ENCODE results near the gene ALDOB.
"Not testable (repeated sequence)": the region's sequence is repeated elsewhere in the genome, so short reads cannot be mapped to it uniquely, and the experiment has no call there.

The ALDOB gene

DNA sequence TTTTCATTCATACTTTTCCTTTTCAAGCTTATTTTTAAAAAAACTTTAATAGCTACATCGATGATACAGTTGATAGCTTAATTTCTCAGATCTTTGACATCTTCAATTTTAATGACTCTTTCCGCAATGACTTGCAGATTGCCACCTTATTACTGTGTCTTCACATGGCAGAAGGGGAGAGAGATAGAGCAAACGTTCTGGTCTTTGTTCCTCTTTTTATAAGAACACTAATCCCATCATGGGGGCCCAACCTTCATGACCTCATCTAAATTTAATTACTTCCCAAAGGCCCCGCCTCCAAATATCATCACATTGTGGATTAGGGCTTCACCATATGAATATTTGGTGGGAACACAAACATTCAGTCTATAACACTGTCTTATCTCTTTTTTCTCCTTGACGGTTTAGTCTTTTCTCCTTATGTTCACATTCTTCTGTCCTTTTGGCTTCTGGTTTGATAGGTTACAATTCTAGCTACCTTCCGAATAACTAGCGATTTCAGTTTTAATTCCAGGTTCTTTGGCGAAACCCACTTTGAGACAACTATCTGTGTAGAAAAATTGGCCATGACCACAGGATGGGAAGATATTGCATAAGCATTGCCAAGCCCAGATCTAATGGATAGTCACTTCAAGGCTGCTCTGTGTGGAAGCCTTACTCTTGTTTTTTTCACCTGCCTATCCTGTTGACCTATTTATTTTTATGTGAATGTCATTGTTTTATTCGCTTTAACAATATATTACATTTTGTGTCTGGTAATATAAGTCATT lies 31.9 kb downstream of the ALDOB start:
- H3K4me1 ChIP-seq, result no peaks in the 10 kb centered on the region; the same call in 1 of the 2 replicates
- H3K27me3 ChIP-seq (ENCODE audit: low read depth), result no peaks in the 10 kb centered on the region
- H3K9me3 ChIP-seq, result peaks cover 12% of the 10 kb centered on the region
- peaks cover 76% of the 10 kb centered on the region for H3K36me3 ChIP-seq (replicated peaks)
- in situ Hi-C loops (cut with MboI; ENCODE audit: low sequenced_read_pairs), result no loop called here
- H3K4me3 ChIP-seq, result no peak overlapping the region
- DNase-seq (ENCODE audit: low spot score in 2 of 2), result no peak

- H3K36me3 ChIP-seq (replicated peaks), result peaks cover 62% of the 10 kb centered on the region
- no peak for DNase-seq (ENCODE audit: low spot score in 2 of 2)
Measured at GRCh38 chr9:101400120-101400519, 35.5 kb downstream of the ALDOB start.

DNA sequence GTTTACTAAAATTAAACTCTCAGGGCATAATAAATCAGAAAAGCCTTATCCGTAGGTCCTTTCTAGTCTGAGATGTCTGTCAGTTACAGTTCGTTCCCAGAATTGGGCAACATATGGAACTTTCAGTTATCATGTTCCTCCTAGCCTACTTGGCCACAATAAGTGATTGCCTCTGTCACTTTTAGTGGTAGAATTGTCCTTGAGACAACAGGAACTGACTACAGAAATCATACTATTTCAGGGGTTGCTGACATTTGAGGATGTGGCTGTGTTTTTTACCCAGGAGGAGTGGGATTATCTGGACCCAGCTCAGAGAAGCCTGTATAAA lies 36.0 kb downstream of the ALDOB start:
- no peak for DNase-seq (ENCODE audit: low spot score in 2 of 2)
- peaks cover 57% of the 10 kb centered on the region for H3K36me3 ChIP-seq (replicated peaks)
- H3K9me3 ChIP-seq, result no peaks in the 10 kb centered on the region
- H3K4me1 ChIP-seq, result peaks cover 5% of the 10 kb centered on the region; the same call in 1 of the 2 replicates
- peak overlapping the region; percentile 63 for H3K4me3 ChIP-seq
- H3K27me3 ChIP-seq (ENCODE audit: low read depth), result no peaks in the 10 kb centered on the region
- in situ Hi-C loops (cut with MboI; ENCODE audit: low sequenced_read_pairs), result no loop called here

More at GRCh38 chr9:101400120-101400519, 35.5 kb downstream of the ALDOB start:
- Histone ChIP-seq H3K9me3 (no peaks in the 10 kb centered on the region), H3K4me3 (peak overlapping the region; percentile 63), H3K27me3 (ENCODE audit: low read depth) (no peaks in the 10 kb centered on the region), H3K4me1 (peaks cover 5% of the 10 kb centered on the region; the same call in 1 of the 2 replicates)
- in situ Hi-C loops (cut with MboI; ENCODE audit: low sequenced_read_pairs), result no loop called here

- H3K27me3 ChIP-seq (ENCODE audit: low read depth), result no peaks in the 10 kb centered on the region
- H3K4me3 ChIP-seq, result peak overlapping the region; percentile 63
- peak in 1 of 2 experiments; percentile 24 for DNase-seq (ENCODE audit: low spot score in 2 of 2)
- 0 out of 2 replicates have a peak, but pooled peaks cover 2% of the 10 kb centered on the region for H3K9me3 ChIP-seq
- H3K36me3 ChIP-seq (replicated peaks), result peaks cover 52% of the 10 kb centered on the region
- H3K4me1 ChIP-seq, result peaks cover 5% of the 10 kb centered on the region; the same call in 1 of the 2 replicates
- in situ Hi-C loops (cut with MboI; ENCODE audit: low sequenced_read_pairs), result no loop called here
Measured at GRCh38 chr9:101398930-101399642, 36.5 kb downstream of the ALDOB start.

GRCh38 chr9:101398068-101398929 lies 37.3 kb downstream of the ALDOB start, which contains the start of the genes MRPL50 and ZNF189:
MRPL50 (minus strand) TSS chr9:101398618; CDS start chr9:101398592, 26 bp downstream.
ZNF189 (plus strand) TSS chr9:101398851; CDS start chr9:101399157, 306 bp downstream.
- in situ Hi-C loops (cut with MboI; ENCODE audit: low sequenced_read_pairs), result no loop called here

DNA sequence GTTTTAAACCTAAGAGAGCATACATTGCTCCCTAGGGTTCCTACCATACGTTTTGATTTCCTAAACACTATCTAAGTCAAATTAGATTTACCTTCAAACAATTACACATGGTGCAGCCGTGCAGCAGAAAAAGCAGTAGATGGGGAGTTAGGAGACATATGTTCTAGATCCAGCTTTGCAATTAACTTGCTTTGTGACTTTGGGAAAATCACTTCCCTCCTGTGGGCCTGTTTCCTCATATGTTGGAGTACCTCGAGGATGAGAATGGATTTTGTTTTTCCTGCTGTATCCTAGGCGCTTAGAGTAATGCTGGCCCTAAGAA lies 37.9 kb downstream of the ALDOB start:
- no peaks in the 10 kb centered on the region for H3K27me3 ChIP-seq (ENCODE audit: low read depth)
- peaks cover 5% of the 10 kb centered on the region; the same call in 1 of the 2 replicates for H3K4me1 ChIP-seq
- H3K4me3 ChIP-seq, result peak overlapping the region; percentile 63
- H3K36me3 ChIP-seq (replicated peaks), result peaks cover 40% of the 10 kb centered on the region
- no peak for DNase-seq (ENCODE audit: low spot score in 2 of 2)
- H3K9me3 ChIP-seq, result 0 out of 2 replicates have a peak, but pooled peaks cover 6% of the 10 kb centered on the region
- in situ Hi-C loops (cut with MboI; ENCODE audit: low sequenced_read_pairs), result no loop called here

More at GRCh38 chr9:101398068-101398929, 37.3 kb downstream of the ALDOB start, which contains the start of the genes MRPL50 and ZNF189:
- Histone ChIP-seq H3K27me3 (ENCODE audit: low read depth) (no peaks in the 10 kb centered on the region), H3K36me3 (replicated peaks) (peaks cover 44% of the 10 kb centered on the region), H3K4me3 (peak within 1 kb of the TSS; percentile 63), H3K4me1 (peaks cover 5% of the 10 kb centered on the region; the same call in 1 of the 2 replicates), H3K9me3 (0 out of 2 replicates have a peak, but pooled peaks cover 4% of the 10 kb centered on the region)
- peak; percentile 96 to 97 for DNase-seq (ENCODE audit: low spot score in 2 of 2)

DNA sequence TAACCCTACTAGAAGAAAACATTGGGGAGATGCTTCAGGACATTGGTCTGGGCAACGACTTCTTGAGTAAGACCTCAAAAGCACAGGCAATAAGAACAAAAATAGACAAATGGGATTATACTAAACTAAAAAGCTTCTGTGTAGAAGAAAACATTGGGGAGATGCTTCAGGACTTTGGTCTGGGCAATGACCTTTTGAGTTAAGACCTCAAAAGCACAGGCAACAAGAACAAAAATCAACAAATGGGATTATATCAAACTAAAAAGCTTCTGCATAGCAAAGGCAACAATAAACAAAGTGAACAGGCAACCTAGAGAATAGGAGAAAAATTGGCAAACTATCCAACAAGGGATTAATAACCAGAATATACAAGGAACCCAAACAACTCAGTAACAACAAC lies 40.9 kb downstream of the ALDOB start:
- H3K27me3 ChIP-seq (ENCODE audit: low read depth), result no peaks in the 10 kb centered on the region
- DNase-seq (ENCODE audit: low spot score in 2 of 2), result no peak
- 0 out of 2 replicates have a peak, but pooled peaks cover 5% of the 10 kb centered on the region for H3K4me1 ChIP-seq
- in situ Hi-C loops (cut with MboI; ENCODE audit: low sequenced_read_pairs), result no loop called here
- no peak overlapping the region for H3K4me3 ChIP-seq
- peaks cover 27% of the 10 kb centered on the region for H3K36me3 ChIP-seq (replicated peaks)
- 0 out of 2 replicates have a peak, but pooled peaks cover 6% of the 10 kb centered on the region for H3K9me3 ChIP-seq

DNA sequence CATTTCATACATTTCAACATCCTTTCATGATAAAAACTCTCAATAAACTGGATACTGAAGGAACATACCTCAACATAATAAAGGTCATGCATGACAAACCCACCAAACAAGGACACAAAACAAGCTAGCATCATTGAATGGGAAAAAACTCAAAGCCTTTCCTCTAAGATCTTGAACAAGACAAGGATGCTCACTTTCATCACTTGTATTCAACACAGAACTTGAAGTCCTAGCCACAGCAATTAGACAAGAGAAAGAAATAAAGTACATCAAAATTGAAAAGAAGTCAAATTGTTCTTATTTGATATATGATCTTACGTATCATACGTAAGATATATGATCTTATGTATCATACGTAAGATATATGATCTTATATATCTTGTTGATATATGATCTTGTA lies 42.4 kb downstream of the ALDOB start:
- H3K4me1 ChIP-seq, result peaks cover 5% of the 10 kb centered on the region; the same call in 1 of the 2 replicates
- no peak for DNase-seq (ENCODE audit: low spot score in 2 of 2)
- 0 out of 2 replicates have a peak, but pooled peaks cover 6% of the 10 kb centered on the region for H3K9me3 ChIP-seq
- peaks cover 34% of the 10 kb centered on the region for H3K36me3 ChIP-seq (replicated peaks)
- no peak overlapping the region for H3K4me3 ChIP-seq
- in situ Hi-C loops (cut with MboI; ENCODE audit: low sequenced_read_pairs), result no loop called here
- no peaks in the 10 kb centered on the region for H3K27me3 ChIP-seq (ENCODE audit: low read depth)

DNA sequence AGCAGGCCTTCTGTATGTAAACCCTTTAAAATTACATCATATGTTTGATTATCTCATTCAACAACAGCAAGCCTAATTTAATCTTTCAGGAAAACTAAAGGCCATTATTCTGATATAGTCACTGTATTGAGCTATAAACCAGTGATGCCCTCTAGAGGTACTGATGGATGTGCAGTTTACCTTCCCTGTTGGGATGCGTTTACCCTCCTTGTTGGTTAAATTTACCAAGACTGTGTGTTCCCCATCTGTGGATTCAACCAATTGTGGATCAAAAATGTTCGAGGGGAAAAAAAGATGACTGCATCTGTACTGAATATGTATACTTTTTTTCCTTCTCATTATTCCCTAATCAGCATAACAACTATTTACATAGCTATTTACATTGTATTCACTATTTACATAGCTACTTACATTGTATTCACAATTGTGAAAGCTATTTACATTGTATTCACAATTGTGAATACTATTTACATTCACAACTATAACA lies 47.0 kb downstream of the ALDOB start:
- DNase-seq (ENCODE audit: low spot score in 2 of 2), result no peak
- in situ Hi-C loops (cut with MboI; ENCODE audit: low sequenced_read_pairs), result no loop called here
- 0 out of 2 replicates have a peak, but pooled peaks cover 2% of the 10 kb centered on the region for H3K9me3 ChIP-seq
- H3K27me3 ChIP-seq (ENCODE audit: low read depth), result no peaks in the 10 kb centered on the region
- peaks cover 20% of the 10 kb centered on the region for H3K36me3 ChIP-seq (replicated peaks)
- H3K4me3 ChIP-seq, result no peak overlapping the region
- no peaks in the 10 kb centered on the region; the same call in none of the 2 replicates for H3K4me1 ChIP-seq

DNA sequence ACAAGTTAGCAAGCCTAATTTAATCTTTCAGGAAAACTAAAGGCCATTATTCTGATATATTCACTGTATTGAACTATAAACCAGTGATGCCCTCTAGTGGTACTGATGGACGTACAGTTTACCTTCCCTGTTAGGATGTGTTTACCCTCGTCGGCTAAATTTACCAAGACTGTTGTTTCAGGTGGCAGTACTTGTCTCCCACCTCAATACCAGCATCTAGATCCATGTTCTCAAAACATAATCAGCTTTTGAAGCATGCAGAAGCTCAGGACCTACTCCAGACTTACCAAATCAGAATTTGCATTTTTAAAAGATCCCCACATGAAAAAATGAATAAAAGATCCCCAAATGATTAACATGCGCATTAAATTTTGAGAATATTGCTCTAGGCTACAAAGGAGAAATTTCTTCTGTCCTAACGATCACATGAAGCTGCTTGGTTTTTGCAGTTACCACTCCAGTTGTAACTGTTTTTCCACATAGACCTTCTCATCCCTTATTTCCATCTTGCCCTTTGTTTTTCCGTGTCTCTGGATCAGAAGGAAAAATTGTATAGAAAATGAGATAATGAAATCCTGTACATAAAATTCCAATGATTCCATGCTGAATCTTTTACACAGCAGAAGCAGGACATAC lies 47.6 kb downstream of the ALDOB start:
- H3K36me3 ChIP-seq (replicated peaks), result peaks cover 20% of the 10 kb centered on the region
- no peaks in the 10 kb centered on the region; the same call in none of the 2 replicates for H3K4me1 ChIP-seq
- H3K4me3 ChIP-seq, result no peak overlapping the region
- in situ Hi-C loops (cut with MboI; ENCODE audit: low sequenced_read_pairs), result no loop called here
- H3K27me3 ChIP-seq (ENCODE audit: low read depth), result no peaks in the 10 kb centered on the region
- peak; percentile 37 to 40 for DNase-seq (ENCODE audit: low spot score in 2 of 2)
- H3K9me3 ChIP-seq, result 0 out of 2 replicates have a peak, but pooled peaks cover 1% of the 10 kb centered on the region

DNA sequence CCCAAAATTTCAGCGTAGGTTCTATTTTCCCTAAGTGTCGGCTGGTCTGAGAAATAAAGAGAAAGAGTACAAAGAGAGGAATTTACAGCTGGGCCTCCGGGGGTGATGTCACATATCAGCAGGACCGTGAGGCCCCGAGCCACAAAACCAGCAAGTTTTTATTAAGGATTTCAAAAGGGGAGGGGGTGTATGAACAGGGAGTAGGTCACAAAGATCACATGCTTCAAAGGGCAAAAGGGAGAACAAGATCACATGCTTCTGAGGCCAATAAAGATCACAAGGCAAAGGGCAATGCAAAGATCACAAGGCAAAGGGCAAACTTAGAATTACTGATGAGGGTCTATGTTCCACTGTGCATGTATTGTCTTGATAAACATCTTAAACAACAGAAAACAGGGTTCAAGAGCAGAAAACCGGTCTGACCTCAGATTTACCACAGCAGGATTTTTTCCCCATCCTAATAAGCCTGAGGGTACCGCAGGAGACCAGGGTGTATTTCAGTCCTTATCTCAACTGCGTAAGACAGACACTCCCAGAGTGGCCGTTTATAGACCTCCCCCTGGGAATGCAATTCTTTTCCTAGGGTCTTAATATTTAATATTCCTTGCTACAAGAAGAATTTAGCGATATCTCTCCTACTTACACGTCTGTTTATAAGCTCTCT lies 50.6 kb downstream of the ALDOB start, which contains the start of gene BAAT:
TSS of gene BAAT (minus strand) at position 134 of the 664 bp plus-strand sequence. CDS start 13,602 bp downstream, outside the sequence.
- H3K36me3 ChIP-seq (replicated peaks), result peaks cover 14% of the 10 kb centered on the region
- H3K27me3 ChIP-seq (ENCODE audit: low read depth); H3K4me3 ChIP-seq; DNase-seq (ENCODE audit: low spot score in 2 of 2); H3K4me1 ChIP-seq; H3K9me3 ChIP-seq; in situ Hi-C loops (cut with MboI; ENCODE audit: low sequenced_read_pairs): not testable (repeated sequence)

DNA sequence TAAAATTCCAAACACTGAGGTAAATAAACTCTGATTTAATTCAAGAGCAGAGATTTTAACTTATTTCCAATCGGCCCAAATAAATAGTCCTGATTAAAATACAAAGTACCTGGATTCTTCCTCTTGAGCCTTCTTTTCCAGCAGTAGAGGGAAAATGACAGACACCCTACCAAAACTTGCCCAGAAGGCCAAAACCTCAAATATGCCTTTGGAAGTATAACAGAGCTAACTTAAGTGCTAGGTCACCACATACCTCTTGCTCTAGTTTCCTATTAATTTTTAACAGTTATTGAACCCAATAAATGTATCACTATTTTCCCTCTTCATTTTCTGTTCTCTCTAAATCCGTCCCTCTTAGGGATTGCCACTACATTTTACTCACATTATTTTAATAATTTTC lies 52.2 kb downstream of the ALDOB start:
- in situ Hi-C loops (cut with MboI; ENCODE audit: low sequenced_read_pairs), result no loop called here
- no peak overlapping the region for H3K4me3 ChIP-seq
- no peaks in the 10 kb centered on the region; the same call in none of the 2 replicates for H3K4me1 ChIP-seq
- no peaks in the 10 kb centered on the region for H3K9me3 ChIP-seq
- DNase-seq (ENCODE audit: low spot score in 2 of 2), result no peak
- H3K27me3 ChIP-seq (ENCODE audit: low read depth), result no peaks in the 10 kb centered on the region
- H3K36me3 ChIP-seq (replicated peaks), result peaks cover 6% of the 10 kb centered on the region
